CD4-positive, alpha-beta T cell treated with Interleukin-2 at 100 ng/mL for 4 hours (primary cell): ENCODE results near the gene LY6G5C.

Source experiments
- DNase-seq: peaks from one replicate; pipeline ENCODE4 v3.0.0-alpha.2; 2020; ENCODE audit warnings: low spot score

Gene LY6G5C

DNA sequence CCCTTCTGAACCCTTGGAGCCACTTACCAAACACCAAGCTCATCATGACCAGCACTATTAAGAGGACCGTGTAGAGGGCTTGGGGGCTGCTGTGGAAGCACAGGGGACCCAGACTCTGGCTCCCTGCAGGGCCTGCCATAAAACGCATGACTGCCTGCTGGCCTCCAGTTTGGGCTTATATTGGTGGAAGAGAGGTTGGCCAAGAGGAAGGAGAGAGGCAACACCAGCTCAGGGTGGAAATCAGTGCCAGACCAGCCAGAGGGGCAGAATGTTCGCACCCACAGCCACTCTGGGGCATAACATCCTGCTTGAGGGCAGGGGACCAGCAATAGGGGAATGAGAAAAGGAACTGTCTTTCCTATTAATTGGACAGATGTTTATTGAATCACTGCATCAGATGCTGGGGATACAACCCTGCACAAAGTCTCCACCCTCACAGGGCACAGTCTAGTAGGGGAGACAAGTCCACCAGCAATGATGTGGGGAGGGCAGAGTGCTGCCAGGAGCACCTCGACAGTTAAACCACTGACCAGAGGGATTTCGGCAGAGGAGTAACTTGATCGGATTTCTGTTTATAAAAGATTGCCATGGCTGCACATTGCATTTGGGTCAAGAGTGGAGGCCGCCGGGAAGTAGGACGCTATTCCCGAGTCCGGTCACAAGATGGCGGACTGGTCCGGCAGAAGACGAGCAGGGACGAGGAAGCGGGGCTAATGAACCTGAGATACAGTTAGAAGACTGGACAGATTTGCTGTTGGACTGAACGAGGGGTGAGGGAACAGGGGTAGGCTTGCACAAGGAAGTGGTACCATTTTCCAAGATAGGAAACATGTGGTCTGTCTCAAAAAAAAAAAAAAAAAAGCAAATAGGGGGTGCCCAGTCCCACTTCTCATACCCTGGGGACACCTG is at the start of gene LY6G5C:
TSS of gene LY6G5C (minus strand) at position 842 of the 909 bp plus-strand sequence. CDS start at position 148, 694 bp downstream.
- peak; percentile 78 for DNase-seq

GRCh38 chr6:31729979-31730630 is 49.2 kb upstream of the LY6G5C start:
- DNase-seq = peak; percentile 64

- DNase-seq = peak; percentile 83
These were observed 48.7 kb upstream of the LY6G5C start for GRCh38 chr6:31729515-31729978.

DNA sequence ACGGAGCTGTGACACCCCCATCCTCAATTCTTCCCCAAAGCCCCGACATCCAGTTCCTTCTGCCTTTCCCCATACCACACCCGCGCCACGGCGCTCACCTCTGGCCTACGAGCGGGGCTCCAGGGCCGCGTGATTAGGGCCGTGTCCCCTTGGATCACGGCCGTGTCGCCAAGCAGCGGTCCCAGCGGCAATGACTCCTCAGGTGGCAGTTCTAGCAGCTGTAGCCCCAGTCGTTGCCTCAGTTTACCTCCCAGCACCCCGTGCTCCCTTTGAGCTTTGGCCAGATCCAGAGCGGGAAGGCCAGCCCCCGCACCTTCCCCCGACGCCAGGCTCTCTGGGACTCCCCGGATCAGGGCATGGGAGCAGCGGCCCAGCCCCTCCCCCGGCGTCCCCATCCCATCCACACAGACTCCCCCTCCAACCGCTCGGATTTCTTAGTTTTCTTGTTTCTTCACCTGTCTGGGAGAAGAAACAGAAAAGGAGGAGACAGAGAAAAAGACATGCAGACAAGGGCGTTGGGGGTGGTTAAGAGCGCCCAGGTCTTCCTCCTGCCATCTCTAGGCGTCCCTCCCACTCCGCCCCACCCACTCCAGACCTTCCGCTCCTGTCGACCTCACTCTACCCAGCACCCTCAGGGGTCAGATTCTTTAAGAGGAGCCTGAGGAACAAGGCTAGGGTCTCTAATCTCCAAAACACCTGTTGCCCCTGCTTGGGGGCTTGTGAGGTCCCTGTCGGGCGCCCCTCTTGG is 48.1 kb upstream of the LY6G5C start, which contains the start of gene DDAH2:
TSS of gene DDAH2 (minus strand) at position 533 of the 748 bp plus-strand sequence. CDS start at position 395, 138 bp downstream.
- DNase-seq = no peak

DNA sequence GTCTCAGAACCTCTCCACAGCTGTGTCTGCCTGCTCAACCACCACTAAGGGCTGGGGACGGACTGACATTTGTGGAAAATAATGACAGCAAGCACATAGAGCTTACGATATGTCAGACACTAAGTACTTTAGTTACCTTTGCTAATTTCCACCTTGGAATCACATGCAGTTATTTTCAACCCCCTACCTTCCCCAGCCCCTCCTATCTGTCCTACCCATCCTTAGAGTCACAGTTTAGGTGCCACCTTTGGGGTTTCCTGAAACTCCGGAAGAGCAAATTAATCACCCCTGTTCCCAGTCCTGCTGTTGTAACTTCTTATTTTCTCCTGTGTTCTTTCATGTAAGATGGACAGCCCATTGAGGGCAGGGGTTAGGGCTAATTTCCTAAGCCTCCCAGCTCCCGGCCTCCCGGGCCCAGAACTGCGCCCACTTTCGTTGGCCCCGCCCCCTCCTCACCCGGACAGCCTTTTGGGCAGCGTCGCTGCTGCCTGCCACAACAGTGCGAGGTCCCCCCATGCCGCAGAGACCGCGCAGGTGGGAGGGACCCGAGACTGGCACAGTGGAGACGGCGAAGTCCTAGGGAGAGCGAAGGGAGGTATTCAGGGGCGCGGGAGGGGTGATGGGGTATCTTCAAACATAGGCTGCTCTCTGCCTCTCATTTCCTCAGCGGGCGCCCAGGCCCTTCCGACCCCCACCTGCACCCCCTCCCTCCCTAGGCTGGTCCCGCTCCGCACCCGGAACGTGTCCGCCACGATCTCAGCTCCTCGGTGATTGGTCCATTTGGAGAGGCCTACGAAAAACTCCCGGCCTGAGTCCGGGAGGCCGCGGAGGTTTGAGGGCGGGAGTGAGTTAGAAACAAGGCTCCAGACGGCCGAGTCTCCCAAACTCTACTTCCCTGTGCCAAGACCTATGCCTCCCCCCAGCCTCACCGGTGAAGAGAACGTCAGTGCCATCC is 47.1 kb upstream of the LY6G5C start:
- no peak for DNase-seq

DNA sequence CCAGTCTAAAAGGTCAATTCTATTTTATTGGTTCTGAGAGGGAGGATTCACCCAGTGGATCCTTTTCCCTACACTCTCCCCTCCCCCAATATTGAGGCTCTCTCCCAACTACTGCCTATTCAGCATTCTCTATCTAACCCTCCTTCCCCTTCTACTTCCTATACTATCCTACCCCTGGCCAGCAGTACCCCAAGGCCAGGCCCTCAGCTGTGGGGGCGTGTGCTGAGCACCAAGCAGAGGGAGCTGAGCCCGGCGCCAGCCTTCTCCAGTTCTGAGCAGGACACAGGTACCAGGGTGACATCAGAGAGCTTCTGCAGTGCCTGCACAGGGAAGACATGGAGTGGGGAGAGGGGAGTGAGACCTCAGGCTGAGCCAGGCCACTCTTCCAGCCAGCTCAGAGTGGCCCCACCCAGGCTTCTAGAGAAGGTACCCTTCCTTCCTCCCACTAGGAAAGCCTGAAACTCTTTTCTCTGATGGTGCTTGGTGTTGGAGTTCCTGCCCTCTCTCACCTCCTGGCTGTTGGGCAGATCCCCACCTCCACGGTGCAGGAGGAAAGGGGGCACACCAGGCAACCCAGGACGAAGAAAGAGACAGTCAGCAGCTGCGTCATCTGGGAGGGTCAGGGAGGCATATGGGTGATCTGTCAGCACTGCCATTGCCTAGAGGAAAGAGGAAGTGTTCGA is 46.3 kb upstream of the LY6G5C start:
- DNase-seq = peak; percentile 31

DNA sequence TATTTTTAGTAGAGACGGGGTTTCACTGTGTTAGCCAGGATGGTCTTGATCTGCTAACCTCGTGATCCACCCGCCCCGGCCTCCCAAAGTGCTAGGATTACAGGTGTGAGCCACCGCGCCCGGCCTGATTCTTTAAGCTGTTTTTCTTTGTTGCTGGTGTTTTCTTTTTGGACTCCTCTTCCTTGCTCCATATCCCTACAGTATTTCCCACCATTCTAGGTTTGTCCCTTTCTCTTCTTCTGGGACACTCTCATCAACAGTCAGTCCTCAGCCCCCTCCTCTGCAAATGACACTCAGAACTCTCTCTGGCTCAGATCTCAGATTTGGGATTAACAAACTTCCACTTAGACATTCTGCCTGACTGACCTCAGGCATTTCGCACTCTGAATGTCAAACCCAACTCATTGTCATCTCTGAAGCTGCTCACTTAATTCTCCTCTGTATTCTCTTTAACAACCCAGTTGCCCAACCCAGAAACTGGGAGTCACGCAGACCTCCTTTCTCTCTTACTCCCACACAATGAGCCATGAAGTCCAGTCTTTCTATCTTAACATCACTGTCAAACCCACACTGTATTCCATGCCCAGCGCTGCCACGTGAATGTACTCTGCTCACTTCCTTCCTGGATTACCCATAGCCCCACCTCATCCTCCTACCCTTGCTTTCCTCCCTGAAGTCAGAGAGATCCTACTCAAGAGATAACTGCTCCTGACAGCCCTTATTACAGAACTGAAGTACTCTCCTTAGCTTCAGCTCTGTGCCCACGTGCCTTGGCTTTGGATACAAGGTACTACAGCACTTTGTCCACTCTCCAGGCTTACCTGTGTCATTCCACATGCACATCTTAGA is 44.9 kb upstream of the LY6G5C start:
- DNase-seq = no peak

DNA sequence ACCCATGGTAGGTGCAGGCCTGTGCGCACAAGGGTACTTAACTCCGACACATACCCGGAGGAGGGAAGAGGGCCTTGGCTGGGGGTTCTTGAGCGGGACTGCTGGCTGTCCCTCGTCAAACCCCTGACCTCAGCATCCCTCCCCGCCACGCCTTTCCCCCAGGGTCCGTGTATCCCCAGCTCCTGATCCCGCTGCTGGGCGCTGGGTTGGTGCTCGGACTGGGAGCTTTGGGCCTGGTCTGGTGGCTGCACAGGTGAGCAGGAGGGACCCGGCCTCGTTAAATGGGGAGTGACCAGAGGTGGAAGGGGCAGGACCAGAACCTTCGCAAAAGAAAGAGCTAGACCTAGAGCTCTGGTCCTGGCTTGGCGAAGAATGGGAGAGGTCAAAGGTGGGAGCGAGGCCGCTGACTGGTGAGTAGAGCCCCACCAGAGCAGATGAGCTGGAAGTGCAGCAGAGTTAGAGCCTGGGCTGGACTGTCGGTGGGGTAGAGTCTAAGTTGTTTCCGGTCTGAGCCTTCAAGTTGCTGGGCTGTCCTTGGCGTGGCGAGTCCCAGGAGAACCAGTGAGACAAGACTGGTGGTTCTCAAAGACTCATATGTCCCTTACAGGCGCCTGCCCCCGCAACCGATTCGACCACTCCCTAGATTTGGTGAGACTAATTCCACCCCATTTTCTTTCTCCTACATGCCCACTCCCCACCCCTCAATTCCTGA is 43.3 kb upstream of the LY6G5C start:
- no peak for DNase-seq

DNA sequence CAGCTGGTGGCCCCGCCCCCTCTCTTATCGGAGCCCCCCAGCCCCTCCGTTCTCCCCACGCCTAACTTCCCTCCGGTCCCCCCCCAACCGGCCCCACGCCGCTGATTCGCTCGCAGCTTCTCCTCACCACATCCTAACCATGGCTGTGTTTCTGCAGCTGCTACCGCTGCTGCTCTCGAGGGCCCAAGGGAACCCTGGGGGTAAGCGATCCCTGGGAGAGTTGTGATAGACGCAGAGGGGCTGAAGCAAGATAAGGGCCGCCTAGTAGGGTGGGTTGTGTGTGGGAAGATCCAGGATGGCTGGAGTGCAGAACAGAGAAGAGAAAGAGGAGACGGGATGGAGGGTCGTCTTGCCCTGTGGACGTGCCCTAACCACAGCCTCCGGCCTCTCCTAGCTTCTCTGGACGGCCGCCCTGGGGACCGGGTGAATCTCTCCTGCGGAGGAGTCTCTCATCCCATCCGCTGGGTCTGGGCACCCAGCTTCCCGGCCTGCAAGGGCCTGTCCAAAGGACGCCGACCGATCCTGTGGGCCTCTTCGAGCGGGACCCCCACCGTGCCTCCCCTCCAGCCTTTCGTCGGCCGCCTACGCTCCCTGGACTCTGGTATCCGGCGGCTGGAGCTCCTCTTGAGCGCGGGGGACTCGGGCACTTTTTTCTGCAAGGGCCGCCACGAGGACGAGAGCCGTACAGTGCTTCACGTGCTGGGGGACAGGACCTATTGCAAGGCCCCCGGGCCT is 42.5 kb upstream of the LY6G5C start, which contains the start of gene MPIG6B:
TSS of gene MPIG6B (plus strand) at position 129 of the 735 bp plus-strand sequence. CDS start at position 140, 11 bp downstream.
- no peak for DNase-seq

- no peak for DNase-seq
These were observed 41.3 kb upstream of the LY6G5C start for GRCh38 chr6:31722173-31722572.

DNA sequence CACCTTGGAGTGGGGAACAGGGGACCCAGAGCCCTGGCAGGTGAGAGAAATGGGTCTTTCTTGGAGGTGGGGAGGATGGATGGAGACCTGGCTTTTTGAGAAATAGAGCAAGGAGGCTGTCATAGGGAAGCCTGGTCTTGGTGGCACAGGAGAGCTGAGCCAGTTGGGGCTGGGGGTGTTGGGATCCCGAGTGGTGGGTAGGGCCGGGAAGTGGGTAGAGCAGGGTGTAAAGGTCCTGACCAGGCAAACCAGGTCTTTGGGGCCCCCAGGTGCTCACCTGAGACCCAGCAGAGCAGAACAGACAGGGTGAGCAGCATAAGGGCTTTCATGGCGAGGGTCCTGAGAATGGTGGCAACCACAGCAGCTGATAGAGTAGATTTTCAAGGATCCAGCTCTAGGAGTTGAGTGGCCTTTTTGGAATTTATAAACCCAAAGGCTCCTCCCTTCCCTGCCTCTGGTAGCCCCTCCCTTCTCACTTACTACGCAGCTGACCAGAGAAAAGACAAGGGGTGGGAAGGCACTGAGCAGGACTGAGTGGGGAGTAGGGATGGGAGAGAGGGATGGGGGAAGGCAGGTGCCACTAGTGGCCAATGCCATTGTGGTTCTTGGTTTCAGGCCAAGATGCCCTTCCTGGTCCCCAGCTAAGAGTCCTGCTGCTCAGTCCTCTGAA is 40.6 kb upstream of the LY6G5C start, which contains the start of gene LY6G6C:
TSS of gene LY6G6C (minus strand) at position 396 of the 670 bp plus-strand sequence. CDS start at position 329, 67 bp downstream.
- DNase-seq = no peak

DNA sequence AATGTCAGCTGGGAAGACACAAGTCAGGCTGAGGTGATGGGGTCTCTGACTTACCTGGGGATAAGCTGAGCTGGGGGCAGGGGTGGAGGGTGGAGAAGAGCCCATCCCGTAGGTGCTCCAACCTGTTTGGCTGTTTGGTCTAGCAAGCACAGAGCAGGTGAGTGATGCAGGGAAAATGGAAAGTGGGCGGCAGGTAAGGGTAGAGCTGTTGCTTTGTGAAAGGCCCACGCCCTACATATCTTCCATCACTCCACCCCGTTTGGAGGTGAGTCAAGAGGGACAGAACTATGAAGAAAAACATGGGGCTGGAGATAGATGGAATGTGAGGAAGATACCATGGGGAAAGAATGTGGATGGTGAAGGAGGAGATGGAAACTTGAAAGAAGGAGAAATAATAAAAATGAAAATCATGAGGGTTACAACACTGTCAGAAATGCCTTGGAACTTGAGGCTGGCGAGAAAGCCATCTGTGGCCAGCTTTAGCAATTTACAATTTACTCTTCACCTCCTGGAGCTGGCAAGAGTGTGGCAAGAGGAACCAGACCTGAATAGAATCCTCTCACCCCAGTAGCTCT is 39.4 kb upstream of the LY6G5C start:
- DNase-seq = no peak

DNA sequence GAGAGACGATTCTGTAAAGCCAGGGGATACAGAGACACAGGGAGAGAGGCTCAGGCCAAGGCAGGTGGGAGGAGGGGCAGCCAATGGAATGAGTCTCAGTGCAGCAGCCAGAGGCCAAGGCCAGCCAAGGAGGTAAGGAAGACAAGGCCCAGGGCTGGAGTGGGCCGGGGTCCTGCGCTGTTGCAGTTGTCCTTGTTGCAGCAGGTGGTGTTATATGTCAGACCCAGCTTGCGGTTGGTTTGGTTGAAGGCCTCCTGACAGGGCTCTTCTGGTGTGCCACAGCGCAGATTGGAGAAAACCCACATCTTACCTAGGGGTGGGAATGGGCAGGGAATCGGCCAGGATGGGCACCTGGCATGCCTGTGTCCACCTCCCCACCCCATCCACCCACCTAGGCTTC is 38.1 kb upstream of the LY6G5C start:
- no peak for DNase-seq

GRCh38 chr6:31718265-31718664 is 37.4 kb upstream of the LY6G5C start:
- no peak for DNase-seq

GRCh38 chr6:31717499-31718222 is 36.8 kb upstream of the LY6G5C start:
- no peak for DNase-seq
